ENCODE measurements around the gene TSN. TPM values are rescaled to one million over a fixed set of nuclear protein-coding genes. Genes with fewer than 3 reads are reported as not detected.
A peak's percentile ranks its signal among the peaks of the same experiment; 100 is the strongest.

TSN gene
- total and polyA plus RNA-seq, 9 of the 15 experiments (the other 6 are each of a cell fraction or from before 2014, with no cell fraction given), result 63.2 to 152 (median 95.2) TPM

- 64% methylated on average over 6 of the region's 6 CpGs for whole genome bisulfite sequencing (ENCODE audit: insufficient coverage, low coverage, missing lambda C conversion rate)
- no peaks in the 10 kb centered on the region for H3K79me2 ChIP-seq (ENCODE audit: control insufficient read depth, insufficient read depth, low read length)
- no peak for DNase-seq (ENCODE audit: extremely low read depth in 1 of 4, low spot score in 3 of 4)
- in situ Hi-C loops (cut with MboI) (no loop called here), intact Hi-C loops (cut with micrococcal nuclease) (loop anchor here (5.0 to 10.0 kb wide), 2 partner anchors 120 to 633 kb away; no protein-coding TSS in a partner anchor)
- peaks cover 0 to 5% of the 10 kb centered on the region in 2 experiments; a peak in 2 of 5 replicates for H3K4me1 ChIP-seq (replicated peaks in 1 of 2; ENCODE audit: control insufficient read depth in 2 of 2, insufficient read depth in 2 of 2, low read length in 2 of 2)
- ATAC-seq, result no peak
- ChIA-PET CTCF (ENCODE audit: low intra/inter-chr PET ratio) (no interaction called here), POLR2A (interaction anchor here (1.8 kb wide), 1 partner anchor 186 kb away, joined by 8 read pairs; the partner anchor contains the start of gene RNU4ATAC)
- no TSS peak for BruUV-seq (replicated peaks)
- FAIRE-seq, result no peak
- H3K27ac ChIP-seq (ENCODE audit: extremely low read depth, low read depth, low read length), result no peak overlapping the region
- H3K9ac ChIP-seq (ENCODE audit: insufficient read depth in 1 of 2, low read depth in 2 of 2, low read length in 2 of 2), result no peak overlapping the region
- H4K20me1 ChIP-seq (replicated peaks; ENCODE audit: control insufficient read depth, insufficient read depth, low read length), result no peaks in the 10 kb centered on the region
- H3K9me1 ChIP-seq (ENCODE audit: control insufficient read depth, insufficient read depth, low read length), result no peaks in the 10 kb centered on the region
- no peak overlapping the region for H3K4me3 ChIP-seq
- H3K27me3 ChIP-seq (ENCODE audit: control insufficient read depth in 2 of 2, insufficient read depth in 2 of 2, low read length in 2 of 2), result no peaks in the 10 kb centered on the region
- TF ChIP-seq ZNF609 (CRISPR knock-in tag; IDR thresholded peaks at IDR 0.05; ENCODE audit: borderline replicate concordance) (no peak), SMARCA5 (IDR thresholded peaks at IDR 0.05) (no peak), ATF6 (CRISPR knock-in tag; IDR thresholded peaks at IDR 0.05) (no peak), OTX1 (CRISPR knock-in tag; IDR thresholded peaks at IDR 0.05) (no peak), ZNF121 (CRISPR knock-in tag; conservative IDR thresholded peaks at IDR 0.05) (peak; percentile 58), MAFK (IDR thresholded peaks at IDR 0.05; ENCODE audit: low read length) (no peak), POU5F1 (IDR thresholded peaks at IDR 0.05; ENCODE audit: borderline replicate concordance, low read depth, low read length, partially characterized antibody) (no peak)
- no peak overlapping the region for H3K4me2 ChIP-seq (ENCODE audit: insufficient read depth, low read length)
- no peak overlapping the region for H2AFZ ChIP-seq (ENCODE audit: low read depth, low read length)
- no peaks in the 10 kb centered on the region for H3K9me3 ChIP-seq (replicated peaks; ENCODE audit: control insufficient read depth, insufficient read depth, low read depth, low read length)
- no peaks in the 10 kb centered on the region for H3K36me3 ChIP-seq (ENCODE audit: control insufficient read depth, insufficient read depth, low read length)
Observed at GRCh38 chr2:121717529-121717928, 37.9 kb upstream of the TSN start.
